AG08395 (cell line): ENCODE data around the gene ARSD.
"Not testable (repeated sequence)": the region's sequence is repeated elsewhere in the genome, so short reads cannot be mapped to it uniquely, and the experiment has no call there.

Experiments
- DNase-seq: peaks from one replicate; pipeline ENCODE4 v3.0.0; 2012; ENCODE audit warnings: mixed read lengths, low spot score

The ARSD gene

GRCh38 chrX:2890536-2891460 is 38.3 kb downstream of the ARSD start:
- DNase-seq, result not testable (repeated sequence)

- DNase-seq, result not testable (repeated sequence)
These were observed 39.2 kb downstream of the ARSD start for GRCh38 chrX:2889706-2890490.

DNA sequence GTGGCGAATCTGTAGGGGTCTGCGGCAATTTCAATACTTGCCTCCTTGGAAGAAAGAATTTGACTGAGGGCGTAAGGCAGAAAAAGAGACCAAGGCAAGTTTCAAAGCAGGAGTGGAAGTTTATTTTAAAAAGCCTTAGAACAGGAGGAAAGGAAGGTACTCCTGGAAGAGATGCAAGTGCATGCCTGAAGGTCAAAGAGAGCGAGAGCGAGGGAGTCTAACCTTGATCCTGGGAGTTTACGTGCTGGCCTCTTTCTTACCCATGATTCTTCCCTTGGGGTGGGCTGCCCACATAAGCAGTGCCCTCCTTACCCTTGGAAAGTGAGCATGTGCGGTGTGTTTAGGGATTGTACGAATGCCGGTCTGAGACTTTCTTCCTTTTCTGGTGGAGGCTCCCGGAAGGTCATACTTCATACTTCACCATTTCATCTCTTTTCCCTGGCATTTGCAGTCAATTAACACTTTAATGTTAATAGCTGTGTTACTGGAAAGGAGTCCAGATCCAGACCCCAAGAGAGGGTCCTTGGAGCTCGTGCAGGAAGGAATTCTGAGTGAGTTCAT is 40.0 kb downstream of the ARSD start:
- DNase-seq, result no peak

DNA sequence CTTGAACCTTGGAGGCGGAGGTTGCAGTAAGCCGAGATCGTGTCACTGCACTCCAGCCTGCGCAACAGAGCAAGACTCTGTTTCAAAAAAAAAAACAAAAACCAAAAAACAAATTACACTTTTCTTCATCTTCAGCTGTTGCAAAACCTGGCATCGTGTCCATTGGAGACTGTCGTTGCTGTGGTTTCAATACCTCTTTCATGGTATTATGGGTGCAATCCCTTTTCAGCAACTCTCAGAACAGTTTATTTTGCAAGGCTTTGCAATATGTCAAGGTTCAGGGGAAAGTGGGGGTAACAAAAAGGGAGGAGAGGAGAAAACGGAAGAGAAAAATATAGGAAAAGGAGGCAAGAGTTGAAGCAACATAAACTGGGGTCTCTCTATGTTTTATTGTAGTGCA is 40.8 kb downstream of the ARSD start:
- DNase-seq, result no peak

- no peak for DNase-seq
These were observed 45.4 kb downstream of the ARSD start for GRCh38 chrX:2883770-2884169.

DNA sequence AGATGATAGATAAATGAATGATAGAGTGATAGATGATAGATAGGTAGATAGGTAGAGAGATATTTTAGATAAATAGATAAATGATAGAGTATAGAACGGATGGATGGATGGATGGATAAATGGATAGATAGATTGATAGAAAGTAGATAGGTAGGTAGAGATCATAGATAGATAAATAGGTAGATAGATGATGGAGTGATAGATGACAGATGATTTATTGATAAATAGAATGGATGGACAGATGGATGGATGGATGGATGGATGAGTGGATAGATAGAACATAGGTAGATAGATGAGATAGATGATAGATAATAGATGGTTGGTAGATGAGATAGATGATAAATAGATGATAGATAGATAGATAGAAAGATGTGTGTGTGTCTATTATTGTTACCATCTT is 49.5 kb downstream of the ARSD start:
- DNase-seq, result no peak

DNA sequence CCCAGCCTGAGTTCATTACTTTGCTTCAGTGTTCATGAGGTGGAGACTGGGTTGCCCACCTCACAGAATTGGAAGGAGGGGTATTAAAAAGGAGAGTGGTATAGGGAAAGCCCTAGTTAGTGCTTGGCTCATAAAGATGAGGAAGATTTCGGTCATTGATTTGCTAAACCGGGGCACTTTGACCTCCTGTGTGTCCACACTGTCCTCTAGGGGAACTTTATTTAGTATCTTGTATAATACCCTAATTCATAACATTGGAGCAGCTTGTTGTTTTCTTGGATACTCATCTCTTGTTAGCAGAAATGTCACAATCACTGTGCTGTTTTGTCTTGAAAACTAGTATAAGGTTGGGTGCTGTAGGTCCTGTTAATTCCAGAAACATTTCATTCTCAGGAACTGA is 50.6 kb downstream of the ARSD start:
- DNase-seq, result no peak

GRCh38 chrX:2875798-2876399 is 53.2 kb downstream of the ARSD start:
- DNase-seq, result peak; percentile 17

GRCh38 chrX:2875136-2875481 is 54.0 kb downstream of the ARSD start:
- DNase-seq, result no peak

DNA sequence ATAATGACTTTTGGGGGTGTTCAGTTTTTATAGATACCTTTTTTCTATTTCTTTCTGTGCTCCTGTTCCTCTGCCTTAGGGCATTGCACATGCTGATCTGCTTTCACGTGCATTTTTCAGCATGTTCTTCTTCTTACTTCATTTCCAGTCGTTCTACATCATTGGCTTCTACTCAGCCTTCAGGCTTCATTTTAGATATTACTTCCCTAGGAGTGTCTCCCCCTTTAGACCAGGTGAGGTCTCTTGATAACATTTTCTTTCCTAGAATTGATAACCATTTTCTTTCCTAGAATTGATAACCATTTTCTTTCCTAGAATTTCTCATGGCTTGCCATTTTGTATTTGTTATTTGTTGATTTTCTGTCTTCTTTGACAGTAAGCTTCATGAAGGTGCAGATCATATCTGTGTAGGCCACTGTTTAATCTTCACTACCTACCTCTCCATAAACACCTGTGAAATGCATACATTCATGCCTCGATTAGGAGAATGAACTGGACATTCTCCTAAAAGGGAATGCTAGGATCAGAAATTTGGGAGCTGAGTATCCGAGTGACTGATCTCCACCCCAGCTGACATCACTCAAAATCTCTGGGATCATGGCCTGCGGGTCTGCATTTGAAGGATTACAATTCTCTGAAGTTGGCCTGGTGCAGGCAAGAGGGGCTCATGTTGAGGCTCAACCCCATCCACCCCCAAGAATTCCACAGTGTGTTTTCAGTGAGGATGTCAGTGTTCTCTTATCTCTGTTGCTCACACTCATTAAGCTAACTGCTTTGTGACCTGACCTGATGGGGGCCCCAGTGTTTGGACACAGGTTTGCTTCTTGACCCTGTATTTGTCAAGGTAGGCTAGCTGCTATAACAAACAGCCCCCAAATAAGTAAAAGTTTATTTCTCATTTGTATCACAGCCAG is 54.7 kb downstream of the ARSD start:
- no peak for DNase-seq

GRCh38 chrX:2872671-2873277 is 56.4 kb downstream of the ARSD start:
- no peak for DNase-seq

DNA sequence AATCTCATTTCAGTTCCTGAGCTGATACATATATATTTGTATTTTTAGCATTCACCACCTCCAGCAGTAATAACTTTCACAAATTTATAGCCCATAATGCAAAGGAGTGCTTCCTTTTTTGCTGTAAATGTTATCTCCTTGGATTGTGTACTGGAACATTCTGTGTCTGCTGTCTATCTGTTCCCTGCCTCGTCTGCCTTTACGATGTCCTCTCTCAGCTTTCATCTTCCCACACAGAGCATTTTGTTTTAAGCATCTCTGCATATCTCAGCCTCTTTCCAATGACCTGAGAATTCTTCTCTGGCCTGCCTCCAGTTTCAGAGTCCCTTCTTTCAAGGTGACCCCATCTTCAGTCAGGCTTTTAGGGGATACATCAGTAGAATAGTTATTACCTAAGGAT is 57.3 kb downstream of the ARSD start:
- no peak for DNase-seq

DNA sequence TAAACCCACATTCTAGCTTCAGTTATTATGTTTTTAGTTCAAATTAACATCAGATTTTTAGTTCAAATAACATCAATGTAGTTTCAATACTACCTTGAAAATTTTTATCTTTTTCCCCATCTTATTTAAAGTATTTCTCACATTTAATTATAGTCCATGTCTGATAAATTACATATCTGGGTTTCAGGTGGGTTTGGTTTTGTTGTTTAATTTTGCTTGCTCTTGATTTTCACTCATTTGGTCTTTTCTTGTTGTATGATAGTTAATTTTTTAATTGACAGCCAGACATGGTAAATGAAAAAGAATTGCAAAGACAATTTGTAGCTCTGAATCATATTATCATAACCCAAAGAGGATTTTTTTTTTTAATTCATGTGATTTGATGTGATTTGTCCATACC is 58.5 kb downstream of the ARSD start:
- DNase-seq, result no peak

- no peak for DNase-seq
These were observed 61.9 kb downstream of the ARSD start for GRCh38 chrX:2867206-2867605.

DNA sequence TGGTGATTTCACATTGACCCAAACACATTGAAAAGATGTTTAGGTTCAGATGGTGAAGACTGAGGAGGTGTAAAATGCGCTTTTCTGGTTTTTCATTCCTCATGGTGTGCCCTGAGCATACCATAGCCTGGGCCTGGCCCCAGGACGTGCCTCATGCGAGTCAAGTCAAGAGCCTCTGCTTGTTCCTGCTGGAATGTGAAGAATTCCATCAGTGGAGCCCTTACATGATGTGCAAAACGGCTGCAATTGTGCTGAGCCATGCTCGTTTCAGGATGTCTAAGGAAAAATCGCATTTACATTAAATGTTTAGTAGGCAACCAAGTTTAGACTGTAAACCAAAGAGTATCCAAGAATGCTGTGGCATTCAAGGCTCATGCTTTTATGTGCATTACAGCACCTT is 65.5 kb downstream of the ARSD start:
- DNase-seq, result peak; percentile 10

GRCh38 chrX:2862404-2862803 is 66.7 kb downstream of the ARSD start:
- no peak for DNase-seq

- DNase-seq, result no peak
These were observed 69.8 kb downstream of the ARSD start for GRCh38 chrX:2859197-2859797.

DNA sequence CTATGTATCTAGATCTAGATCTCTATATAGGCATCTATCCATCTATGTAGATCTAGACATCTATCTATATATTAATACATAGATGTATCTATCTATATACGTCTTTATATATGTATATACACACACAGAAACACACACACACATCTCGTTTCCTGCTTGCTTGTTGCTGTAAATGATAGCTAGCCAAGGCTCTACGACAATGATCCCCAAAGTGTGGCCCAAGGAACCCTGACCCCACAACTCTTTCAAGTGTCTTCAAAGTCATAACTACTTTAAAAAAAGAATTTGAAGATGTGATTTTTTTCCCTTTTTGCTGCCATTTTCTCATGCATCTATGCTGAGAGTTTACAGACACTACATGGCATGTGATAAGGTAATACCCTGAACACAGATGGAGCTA is 71.6 kb downstream of the ARSD start:
- DNase-seq, result no peak

DNA sequence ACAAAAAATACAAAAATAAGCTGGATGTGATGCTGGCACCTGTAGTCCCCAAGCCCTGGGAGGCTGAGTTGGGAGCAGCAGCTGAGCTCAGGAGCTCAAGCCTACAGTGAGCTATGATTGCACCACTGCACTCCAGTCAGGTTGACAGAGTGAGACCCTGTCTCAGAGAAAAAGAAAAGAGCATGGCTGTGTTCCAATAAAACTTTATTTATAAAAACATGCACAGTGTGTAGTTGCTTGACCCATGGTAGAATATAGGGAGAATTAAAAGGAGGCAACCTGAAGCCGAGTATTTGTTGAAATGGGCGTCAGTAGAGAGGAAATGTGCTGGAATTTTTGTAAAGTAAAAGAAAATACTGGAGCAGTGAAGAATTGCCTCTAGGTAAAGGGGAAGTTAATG is 73.4 kb downstream of the ARSD start:
- no peak for DNase-seq

DNA sequence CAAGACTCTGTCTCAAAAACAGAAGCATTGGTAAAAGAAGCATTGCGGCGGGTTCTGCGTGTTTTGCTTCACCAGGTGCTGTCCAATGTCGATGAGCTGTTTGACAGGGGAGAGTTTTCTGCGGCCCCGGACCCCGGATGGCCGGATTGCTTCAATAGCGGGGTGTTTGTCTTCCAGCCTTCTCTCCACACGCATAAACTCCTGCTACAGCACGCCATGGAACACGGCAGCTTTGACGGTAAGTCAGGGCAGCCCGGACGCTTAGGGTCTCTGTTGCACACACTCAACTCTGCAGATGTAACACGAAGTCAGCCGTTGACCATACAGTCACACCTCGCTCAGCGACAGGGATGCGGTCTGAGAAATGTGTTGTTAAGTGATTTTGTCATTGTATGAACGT is 74.2 kb downstream of the ARSD start:
- DNase-seq, result no peak
